HepG2 (cell line): ENCODE results near the gene SLC6A5. TPM values are rescaled to one million over a fixed set of nuclear protein-coding genes. Genes with fewer than 3 reads are reported as not detected.
"Not testable (repeated sequence)": the region's sequence is repeated elsewhere in the genome, so short reads cannot be mapped to it uniquely, and the experiment has no call there.

ENCODE experiments used
- ATAC-seq: fragments of 200-7000 bp; cut with Tn5 transposase; 3 replicates; pipeline ENCODE4 v1.9.1; 2020; ENCODE audit warnings: mild to moderate bottlenecking, moderate library complexity
- BruUV-seq: library from RNA; stranded (reverse); fragments of 400-500 nt; replicated peaks from 2 replicates; lab custom pipeline; 2021; lab: Mats Ljungman, UMichigan
- CTCF ChIA-PET: fragments of 300-600 bp; formaldehyde crosslinking; extraction: SDS; loops from one replicate; lab custom pipeline; 2021; ENCODE audit warnings: low total read pairs, inconsistent platforms, low intra/inter-chr PET ratio; lab: Yijun Ruan, JAX
- POLR2A ChIA-PET: fragments of 350-600 bp; sonication (Branson Sonifier 250); formaldehyde crosslinking; loops from one replicate; lab custom pipeline; 2020; ENCODE audit warnings: antibody characterized with exemption, inconsistent platforms; lab: Yijun Ruan, JAX
- DNase-seq: peaks from one replicate; pipeline ENCODE4 v3.0.0-alpha.2; 2015; ENCODE audit warnings: low spot score
- FAIRE-seq: peaks from 3 replicates; lab custom pipeline; 2011; peaks lifted over from hg19 to GRCh38; lab: Jason Lieb, UNC
- H2AFZ ChIP-seq: one replicate; pipeline ENCODE4 v1.6.1; 2011; ENCODE audit warnings: low read length, inconsistent platforms
- H3K27ac ChIP-seq: fragments of 300-600 bp; 3 replicates; pipeline ENCODE4 v1.8.0; 2011; ENCODE audit warnings: mixed run types, mild to moderate bottlenecking, mixed read lengths, low read length, inconsistent platforms; ENCODE audit not compliant: insufficient read depth; ENCODE audit errors: extremely low read length
- H3K27me3 ChIP-seq, 2 experiments: fragments of 200-600 bp in 1 of 2; 2 replicates in 1 of 2; 3 replicates in 1 of 2; pipeline versions ENCODE4 v1.6.0 to v1.8.0; 2011; ENCODE audit warnings: low read length in 2 of 2, mild to moderate bottlenecking in 2 of 2, moderate library complexity in 2 of 2, inconsistent platforms in 1 of 2; ENCODE audit not compliant: insufficient read depth in 2 of 2, control insufficient read depth in 1 of 2
- H3K36me3 ChIP-seq, 2 experiments: fragments of 200-600 bp in 1 of 2; replicated peaks in 1 of 2; 2 replicates in 1 of 2; 3 replicates in 1 of 2; pipeline versions ENCODE4 v1.5.1 to v1.8.0; 2011; ENCODE audit warnings: low read length in 2 of 2, inconsistent platforms in 1 of 2; ENCODE audit not compliant: insufficient read depth in 2 of 2, control insufficient read depth in 1 of 2
- H3K4me1 ChIP-seq: 2 replicates; pipeline ENCODE4 v1.5.1; 2012; ENCODE audit warnings: low read length, inconsistent platforms; ENCODE audit not compliant: insufficient read depth
- H3K4me2 ChIP-seq: 2 replicates; pipeline ENCODE4 v1.6.0; 2011; ENCODE audit warnings: low read depth, low read length, inconsistent platforms
- H3K4me3 ChIP-seq, 3 experiments: fragments of 200-600 bp in 1 of 3; sonication (generic), shearing (Covaris generic) in 1 of 3; replicated peaks in 1 of 3; 2 replicates each; pipeline ENCODE4 v1.5.1; 2011 to 2016; ENCODE audit warnings: low read length in 3 of 3, inconsistent platforms in 2 of 3, low read depth in 2 of 3, mild to moderate bottlenecking in 2 of 3, control low read depth in 1 of 3, mixed read lengths in 1 of 3; ENCODE audit not compliant: insufficient read depth in 1 of 3
- H3K79me2 ChIP-seq: one replicate; pipeline ENCODE4 v1.6.1; 2011; ENCODE audit warnings: low read length, inconsistent platforms; ENCODE audit not compliant: insufficient read depth
- H3K9ac ChIP-seq: 2 replicates; pipeline ENCODE4 v1.6.0; 2011; ENCODE audit warnings: mild to moderate bottlenecking, low read depth, low read length, inconsistent platforms; ENCODE audit not compliant: insufficient read depth
- H3K9me3 ChIP-seq: 2 replicates; pipeline ENCODE4 v1.5.1; 2012; ENCODE audit warnings: mild to moderate bottlenecking, low read length
- H4K20me1 ChIP-seq: 2 replicates; pipeline ENCODE4 v1.6.0; 2011; ENCODE audit warnings: inconsistent platforms, mild to moderate bottlenecking, low read length, moderate library complexity; ENCODE audit not compliant: insufficient read depth
- ELF3 ChIP-seq: IDR thresholded peaks from 2 replicates; pipeline ENCODE4 v1.6.1; 2016; ENCODE audit warnings: missing genetic modification reagents, missing compliant biosample characterization
- FOSL1 ChIP-seq: sonication (generic); formaldehyde crosslinking; IDR thresholded peaks from 2 replicates; pipeline ENCODE4 v1.9.0; 2021; ENCODE audit warnings: missing genetic modification reagents, borderline replicate concordance
- FOXM1 ChIP-seq: sonication (generic); formaldehyde crosslinking; IDR thresholded peaks from 2 replicates; pipeline ENCODE4 v1.5.0; 2020; ENCODE audit warnings: missing genetic modification reagents
- GATA4 ChIP-seq: sonication (generic); IDR thresholded peaks from 2 replicates; pipeline ENCODE4 v1.6.1; 2016; ENCODE audit warnings: antibody characterized with exemption, low read depth, borderline replicate concordance
- GZF1 ChIP-seq: sonication (generic); formaldehyde crosslinking; IDR thresholded peaks from 2 replicates; pipeline ENCODE4 v1.5.1; 2020; ENCODE audit warnings: mild to moderate bottlenecking, missing genetic modification reagents
- PRMT3 ChIP-seq: sonication (generic); formaldehyde crosslinking; IDR thresholded peaks from 2 replicates; pipeline ENCODE4 v1.8.1; 2022; ENCODE audit warnings: low read depth, mild to moderate bottlenecking, moderate library complexity, missing genetic modification reagents, borderline replicate concordance
- TBP ChIP-seq: sonication (generic); formaldehyde crosslinking; IDR thresholded peaks from 2 replicates; pipeline ENCODE4 v1.5.0; 2020; ENCODE audit warnings: missing genetic modification reagents
- ZBTB1 ChIP-seq: sonication (generic); formaldehyde crosslinking; IDR thresholded peaks from 2 replicates; pipeline ENCODE4 v1.4.0; 2020; ENCODE audit warnings: missing genetic modification reagents, borderline replicate concordance
- WGBS: methylation state at CpG from one replicate; pipeline ENCODE4 v1.1.6; 2017; ENCODE audit warnings: low lambda C conversion rate; 5-methylcytosine and 5-hydroxymethylcytosine counted together
- in situ Hi-C: cut with HindIII; loops from 2 replicates; pipeline ENCODE4 v1.10.0; 2017; ENCODE audit warnings: low pct_unique_long_range_greater_than_20kb; ENCODE audit not compliant: extremely low pct_ligation_motif_present
- intact Hi-C: fragments of 100-400 bp; cut with micrococcal nuclease; formaldehyde crosslinking; loops from one replicate; pipeline ENCODE4 v1.10.0; 2022; ENCODE audit not compliant: unreplicated experiment
- polyA plus RNA-seq, 8 experiments: library from polyadenylated mRNA; depleted of rRNA in 3 of 8; stranded (reverse) in 7 of 8; unstranded in 1 of 8; fragments of >200 nt; fragmentation: Illumina TruSeq in 4 of 8; extraction: Trizol in 4 of 8; gene quantifications; 2 replicates each; pipeline versions ENCODE4 v1.2.1 to v1.2.3, GENCODE V29; 2011 to 2016; ENCODE audit warnings: low read depth in 4 of 8, missing spikeins in 1 of 8, mixed read lengths in 1 of 8; ENCODE audit not compliant: insufficient read depth in 1 of 8
- total RNA-seq, 5 experiments: library from RNA; depleted of rRNA; stranded (reverse); fragments of >200 nt; fragmentation: Illumina TruSeq; extraction: Trizol; gene quantifications; 2 replicates each; pipeline ENCODE4 v1.2.3, GENCODE V29; 2016; ENCODE audit warnings: low read depth in 1 of 5
- TF ChIP-seq, protein P1 (sequence below): sonication (generic); formaldehyde crosslinking; IDR thresholded peaks from 2 replicates; pipeline ENCODE4 v1.5.1; 2020; ENCODE audit warnings: mild to moderate bottlenecking, missing genetic modification reagents, borderline replicate concordance

The SLC6A5 gene
- total and polyA plus RNA-seq, 2 of the 13 experiments (the other 11 are each of a cell fraction or from before 2014, with no cell fraction given): not detected

DNA sequence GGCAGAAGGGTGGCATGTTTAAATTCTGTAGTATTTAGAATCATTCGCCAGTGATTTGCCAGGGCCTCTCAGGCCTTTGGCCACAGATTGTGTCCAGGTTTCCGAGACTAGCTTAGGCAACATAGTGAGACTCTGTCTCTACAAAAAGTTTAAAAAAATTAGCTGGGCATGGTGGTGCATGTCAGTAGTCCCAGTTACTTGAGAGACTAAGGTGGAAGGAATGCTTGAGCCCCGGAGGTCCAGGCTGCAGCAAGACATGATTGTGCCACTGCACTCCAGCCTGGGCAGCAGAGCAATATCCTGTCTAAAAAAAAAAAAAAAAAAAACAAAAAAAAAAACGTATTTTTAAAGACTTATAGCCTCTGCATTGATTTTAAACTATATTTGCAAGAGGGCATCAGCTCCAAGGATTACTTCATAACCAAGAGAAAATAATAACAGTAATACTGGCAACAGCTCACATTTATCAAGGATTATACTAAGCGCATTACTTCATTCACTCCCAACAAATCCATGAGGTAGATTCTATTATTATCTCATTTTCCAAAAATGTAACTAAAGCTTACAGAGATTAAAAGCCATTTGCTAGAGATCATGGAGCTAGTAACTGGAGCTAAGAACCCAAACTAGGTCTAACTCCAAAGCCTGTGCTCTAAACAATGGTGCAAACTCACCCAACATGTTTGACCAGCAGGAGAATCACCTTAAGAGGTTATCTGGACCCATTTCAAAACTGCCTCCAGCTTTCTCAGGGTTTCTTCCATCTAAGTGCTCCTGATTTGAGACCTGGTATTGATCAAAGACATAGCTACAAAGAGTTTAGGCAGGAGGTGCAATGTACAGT is 32.6 kb upstream of the SLC6A5 start (continued):
- TF ChIP-seq, protein P1, sequence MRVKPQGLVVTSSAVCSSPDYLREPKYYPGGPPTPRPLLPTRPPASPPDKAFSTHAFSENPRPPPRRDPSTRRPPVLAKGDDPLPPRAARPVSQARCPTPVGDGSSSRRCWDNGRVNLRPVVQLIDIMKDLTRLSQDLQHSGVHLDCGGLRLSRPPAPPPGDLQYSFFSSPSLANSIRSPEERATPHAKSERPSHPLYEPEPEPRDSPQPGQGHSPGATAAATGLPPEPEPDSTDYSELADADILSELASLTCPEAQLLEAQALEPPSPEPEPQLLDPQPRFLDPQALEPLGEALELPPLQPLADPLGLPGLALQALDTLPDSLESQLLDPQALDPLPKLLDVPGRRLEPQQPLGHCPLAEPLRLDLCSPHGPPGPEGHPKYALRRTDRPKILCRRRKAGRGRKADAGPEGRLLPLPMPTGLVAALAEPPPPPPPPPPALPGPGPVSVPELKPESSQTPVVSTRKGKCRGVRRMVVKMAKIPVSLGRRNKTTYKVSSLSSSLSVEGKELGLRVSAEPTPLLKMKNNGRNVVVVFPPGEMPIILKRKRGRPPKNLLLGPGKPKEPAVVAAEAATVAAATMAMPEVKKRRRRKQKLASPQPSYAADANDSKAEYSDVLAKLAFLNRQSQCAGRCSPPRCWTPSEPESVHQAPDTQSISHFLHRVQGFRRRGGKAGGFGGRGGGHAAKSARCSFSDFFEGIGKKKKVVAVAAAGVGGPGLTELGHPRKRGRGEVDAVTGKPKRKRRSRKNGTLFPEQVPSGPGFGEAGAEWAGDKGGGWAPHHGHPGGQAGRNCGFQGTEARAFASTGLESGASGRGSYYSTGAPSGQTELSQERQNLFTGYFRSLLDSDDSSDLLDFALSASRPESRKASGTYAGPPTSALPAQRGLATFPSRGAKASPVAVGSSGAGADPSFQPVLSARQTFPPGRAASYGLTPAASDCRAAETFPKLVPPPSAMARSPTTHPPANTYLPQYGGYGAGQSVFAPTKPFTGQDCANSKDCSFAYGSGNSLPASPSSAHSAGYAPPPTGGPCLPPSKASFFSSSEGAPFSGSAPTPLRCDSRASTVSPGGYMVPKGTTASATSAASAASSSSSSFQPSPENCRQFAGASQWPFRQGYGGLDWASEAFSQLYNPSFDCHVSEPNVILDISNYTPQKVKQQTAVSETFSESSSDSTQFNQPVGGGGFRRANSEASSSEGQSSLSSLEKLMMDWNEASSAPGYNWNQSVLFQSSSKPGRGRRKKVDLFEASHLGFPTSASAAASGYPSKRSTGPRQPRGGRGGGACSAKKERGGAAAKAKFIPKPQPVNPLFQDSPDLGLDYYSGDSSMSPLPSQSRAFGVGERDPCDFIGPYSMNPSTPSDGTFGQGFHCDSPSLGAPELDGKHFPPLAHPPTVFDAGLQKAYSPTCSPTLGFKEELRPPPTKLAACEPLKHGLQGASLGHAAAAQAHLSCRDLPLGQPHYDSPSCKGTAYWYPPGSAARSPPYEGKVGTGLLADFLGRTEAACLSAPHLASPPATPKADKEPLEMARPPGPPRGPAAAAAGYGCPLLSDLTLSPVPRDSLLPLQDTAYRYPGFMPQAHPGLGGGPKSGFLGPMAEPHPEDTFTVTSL (CRISPR knock-in tag): no peak
- TF ChIP-seq ELF3 (CRISPR knock-in tag) (no peak), FOXM1 (CRISPR knock-in tag) (no peak), ZBTB1 (CRISPR knock-in tag) (no peak), GZF1 (no peak), GATA4 (no peak), FOSL1 (CRISPR knock-in tag) (no peak), TBP (no peak), PRMT3 (CRISPR knock-in tag) (no peak)

DNA sequence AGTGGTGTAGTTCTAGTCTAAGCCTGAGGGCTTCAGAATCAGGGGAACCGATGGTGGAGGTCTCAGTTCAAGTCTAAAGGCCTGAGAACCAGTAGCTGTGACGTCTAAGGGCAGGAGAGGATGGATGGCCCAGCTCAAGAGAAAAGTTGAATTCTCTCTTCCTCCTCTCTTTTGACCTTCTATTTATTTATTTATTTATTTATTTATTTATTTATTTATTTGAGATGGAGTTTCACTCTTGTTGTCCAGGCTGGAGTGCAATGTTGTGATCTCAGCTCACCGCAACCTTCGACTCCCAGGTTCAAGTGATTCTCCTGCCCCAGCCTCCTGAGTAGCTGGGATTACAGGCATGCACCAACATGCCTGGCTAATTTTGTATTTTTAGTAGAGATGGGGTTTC is 19.7 kb upstream of the SLC6A5 start:
- in situ Hi-C loops, DNase-seq, POLR2A ChIA-PET, BruUV-seq, CTCF ChIA-PET, H3K27me3 ChIP-seq, H3K9ac ChIP-seq, H3K36me3 ChIP-seq, ATAC-seq, H3K27ac ChIP-seq, H3K79me2 ChIP-seq, H3K4me3 ChIP-seq, H3K9me3 ChIP-seq, H3K4me2 ChIP-seq, H2AFZ ChIP-seq, H4K20me1 ChIP-seq, FAIRE-seq, intact Hi-C loops, H3K4me1 ChIP-seq: not testable (repeated sequence)
- 43% methylated on average over 4 of the region's 4 CpGs for WGBS
